ENCODE measurements around the gene IDI2. TPM values are rescaled to one million over a fixed set of nuclear protein-coding genes. Genes with fewer than 3 reads are reported as not detected.

IDI2 gene
- total and polyA plus RNA-seq, 4 donors, result 0.10 TPM; not detected in 3

DNA sequence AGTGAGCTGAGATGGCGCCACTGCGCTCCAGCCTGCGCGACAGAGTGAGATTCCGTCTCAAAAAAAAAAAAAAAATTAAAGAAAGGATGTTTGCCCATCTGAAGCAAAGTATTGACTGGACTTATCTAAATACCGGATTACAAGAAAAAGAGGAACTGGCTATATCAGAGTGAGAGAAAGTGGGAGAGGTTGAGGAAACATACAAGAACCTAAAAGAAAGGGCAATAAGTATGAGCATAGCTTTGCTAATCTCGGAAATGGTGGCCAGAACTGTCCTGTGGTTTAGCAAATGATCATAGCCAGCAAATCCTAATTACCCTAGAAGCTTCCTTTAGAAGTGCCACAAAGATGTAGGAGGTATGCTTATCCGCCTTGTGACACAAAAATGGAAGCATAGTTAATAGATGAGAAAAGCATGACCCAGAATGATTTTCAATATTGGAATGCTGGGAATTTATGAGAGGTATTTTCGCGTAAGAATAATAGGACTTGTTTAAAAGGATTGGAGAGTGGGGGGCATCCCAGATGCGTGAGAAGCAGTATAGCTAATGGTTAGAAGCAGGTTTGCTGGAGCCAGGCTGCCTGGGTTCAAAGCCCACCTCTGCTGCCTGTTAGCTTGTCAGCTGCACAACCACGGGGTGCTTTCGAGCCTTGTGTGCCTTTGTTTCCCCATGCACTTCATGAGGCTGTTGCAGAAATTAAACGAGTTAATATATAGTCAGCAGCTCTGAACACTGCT, 38.6 kb downstream of the IDI2 start:
- intact Hi-C loops (cut with DNase I), result loop anchor here in 1 of 2 donors (5.0 kb wide), 2 partner anchors 55 to 70 kb away; partner anchors contain the start of genes LARP4B and WDR37
- H3K36me3 ChIP-seq (ENCODE audit: control insufficient read depth in 1 of 2, insufficient read depth in 2 of 2, low read length in 1 of 2), result no peaks in the 10 kb centered on the region
- H3K4me1 ChIP-seq (ENCODE audit: control insufficient read depth in 1 of 2, insufficient read depth in 2 of 2, low read length in 2 of 2), result no peaks in the 10 kb centered on the region
- no peaks in the 10 kb centered on the region for H3K27me3 ChIP-seq (ENCODE audit: control insufficient read depth in 1 of 2, insufficient read depth in 2 of 2, low read length in 1 of 2)
- 63 to 70% methylated on average over 14 of the region's 14 CpGs for WGBS, 2 donors
- H3K9me3 ChIP-seq (ENCODE audit: control insufficient read depth, low read length), result no peaks in the 10 kb centered on the region
- H3K4me3 ChIP-seq (ENCODE audit: low read length in 2 of 2), result peak overlapping the region; percentile 61 to 70
- no peak for ATAC-seq (ENCODE audit: low FRiP score)
- H3K27ac ChIP-seq (ENCODE audit: low read depth in 1 of 2, low read length in 2 of 2), result no peak overlapping the region
- peak in 1 of 2 donors; percentile 55 for DNase-seq

DNA sequence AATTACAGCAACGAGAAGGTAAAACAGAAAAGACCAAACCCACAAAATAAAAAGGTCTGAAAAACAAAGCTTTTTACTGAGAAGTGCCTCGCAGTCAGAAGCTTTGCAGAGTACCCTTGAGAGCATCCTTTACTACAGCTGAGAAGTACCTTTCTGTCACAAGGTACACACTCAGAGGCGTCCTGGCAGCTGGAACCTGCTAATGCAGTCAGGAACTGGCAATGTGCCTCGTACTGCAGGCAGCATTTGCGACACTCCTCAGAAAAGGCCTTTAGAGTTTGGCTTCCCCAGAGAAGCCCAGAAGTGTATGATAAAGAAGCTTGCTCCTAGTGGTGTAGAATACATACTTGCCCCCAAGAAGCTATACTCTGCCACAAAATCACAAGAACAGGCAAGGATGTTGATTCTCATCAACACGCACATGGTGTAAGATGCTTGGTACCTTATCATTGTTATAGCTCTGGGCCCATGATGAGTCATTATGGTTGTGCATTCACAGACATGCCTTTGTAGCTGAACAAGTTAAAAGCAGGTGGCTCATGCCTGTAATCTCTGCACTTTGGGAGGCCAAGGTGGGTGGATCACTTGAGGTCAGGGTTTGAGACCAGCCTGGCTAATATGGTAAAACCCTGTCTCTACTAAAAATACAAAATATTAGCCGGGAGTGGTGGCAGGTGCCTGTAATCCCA, 39.4 kb downstream of the IDI2 start:
- Histone ChIP-seq H3K27me3 (ENCODE audit: control insufficient read depth in 1 of 2, insufficient read depth in 2 of 2, low read length in 1 of 2) (no peaks in the 10 kb centered on the region), H3K9me3 (ENCODE audit: control insufficient read depth, low read length) (no peaks in the 10 kb centered on the region), H3K4me1 (ENCODE audit: control insufficient read depth in 1 of 2, insufficient read depth in 2 of 2, low read length in 2 of 2) (no peaks in the 10 kb centered on the region), H3K36me3 (ENCODE audit: control insufficient read depth in 1 of 2, insufficient read depth in 2 of 2, low read length in 1 of 2) (no peaks in the 10 kb centered on the region), H3K27ac (ENCODE audit: low read depth in 1 of 2, low read length in 2 of 2) (no peak overlapping the region), H3K4me3 (ENCODE audit: low read length in 2 of 2) (no peak overlapping the region)
- 87 to 89% methylated on average over 7 of the region's 7 CpGs for WGBS, 2 donors
- DNase-seq, result peak in 1 of 2 donors; percentile 51
- no peak for ATAC-seq (ENCODE audit: low FRiP score)
- intact Hi-C loops (cut with DNase I), result loop anchor here in 1 of 2 donors (5.0 kb wide), 2 partner anchors 54 to 71 kb away; partner anchors contain the start of genes LARP4B and WDR37

DNA sequence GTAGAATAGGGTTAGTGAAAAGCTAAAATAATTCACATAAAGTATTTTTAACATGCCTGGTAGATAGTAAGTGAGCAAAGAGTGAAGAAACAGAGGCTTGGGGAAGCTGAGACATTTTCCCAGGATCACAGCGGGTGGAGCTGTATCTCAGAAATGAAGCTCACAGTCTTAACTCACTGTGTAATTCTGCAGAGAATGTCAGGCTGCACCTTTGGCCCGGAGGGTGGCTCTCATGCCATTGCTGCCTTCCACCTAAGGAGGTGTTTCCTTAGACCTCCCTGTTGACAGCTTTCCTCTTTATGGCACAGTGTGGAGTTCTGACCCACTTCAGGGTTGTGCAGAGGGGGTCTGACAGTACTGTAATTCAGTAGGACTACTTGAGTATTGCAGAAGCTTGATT, 40.3 kb downstream of the IDI2 start:
- DNase-seq (no peak), ATAC-seq (ENCODE audit: low FRiP score) (no peak)
- peaks cover 1% of the 10 kb centered on the region for H3K9me3 ChIP-seq (ENCODE audit: control insufficient read depth, low read length)
- intact Hi-C loops (cut with DNase I), result loop anchor here in 1 of 2 donors (5.0 kb wide), 2 partner anchors 53 to 72 kb away; partner anchors contain the start of genes LARP4B and WDR37
- H3K27ac ChIP-seq (ENCODE audit: low read depth in 1 of 2, low read length in 2 of 2), result no peak overlapping the region
- H3K4me3 ChIP-seq (ENCODE audit: low read length in 2 of 2), result no peak overlapping the region
- H3K27me3 ChIP-seq (ENCODE audit: control insufficient read depth in 1 of 2, insufficient read depth in 2 of 2, low read length in 1 of 2), result no peaks in the 10 kb centered on the region
- WGBS, 2 donors, result 92 to 95% methylated on average over 2 of the region's 2 CpGs
- no peaks in the 10 kb centered on the region for H3K4me1 ChIP-seq (ENCODE audit: control insufficient read depth in 1 of 2, insufficient read depth in 2 of 2, low read length in 2 of 2)
- no peaks in the 10 kb centered on the region for H3K36me3 ChIP-seq (ENCODE audit: control insufficient read depth in 1 of 2, insufficient read depth in 2 of 2, low read length in 1 of 2)

DNA sequence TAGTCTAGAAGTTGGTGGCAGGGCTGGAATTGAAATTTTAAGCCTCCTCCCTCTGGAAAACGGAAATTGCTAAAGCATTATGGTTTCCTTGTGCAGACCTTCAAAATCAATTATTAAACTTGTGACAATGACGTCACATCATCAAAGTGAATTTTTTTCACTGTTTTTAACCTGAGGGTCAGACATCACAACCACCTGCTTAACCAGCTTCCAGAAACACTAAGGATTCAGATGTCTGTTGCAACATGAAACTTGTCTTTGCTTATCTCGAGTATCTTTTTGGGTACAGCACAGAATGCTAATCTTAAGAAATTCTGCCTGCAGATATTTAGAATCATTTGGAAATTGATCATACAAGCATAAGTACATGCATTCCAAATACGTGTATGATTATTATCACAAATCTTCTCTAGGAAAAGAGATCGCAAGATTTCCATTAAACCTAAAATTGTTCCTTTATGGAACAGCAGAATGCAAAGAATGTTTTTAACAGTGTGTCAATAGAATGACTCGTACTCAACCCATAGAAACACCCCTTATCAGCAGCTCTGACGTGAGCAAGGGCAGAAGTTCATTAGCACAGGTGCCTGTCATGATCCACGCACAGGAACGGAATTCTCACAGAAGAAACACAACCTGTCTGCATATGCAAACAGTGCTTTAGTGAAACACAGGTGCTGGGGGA, 41.5 kb downstream of the IDI2 start:
- Histone ChIP-seq H3K4me3 (ENCODE audit: low read length in 2 of 2) (no peak overlapping the region), H3K36me3 (ENCODE audit: control insufficient read depth in 1 of 2, insufficient read depth in 2 of 2, low read length in 1 of 2) (no peaks in the 10 kb centered on the region), H3K27me3 (ENCODE audit: control insufficient read depth in 1 of 2, insufficient read depth in 2 of 2, low read length in 1 of 2) (no peaks in the 10 kb centered on the region), H3K27ac (ENCODE audit: low read depth in 1 of 2, low read length in 2 of 2) (no peak overlapping the region), H3K9me3 (ENCODE audit: control insufficient read depth, low read length) (peaks cover 3% of the 10 kb centered on the region), H3K4me1 (ENCODE audit: control insufficient read depth in 1 of 2, insufficient read depth in 2 of 2, low read length in 2 of 2) (no peaks in the 10 kb centered on the region)
- no peak for DNase-seq
- no peak for ATAC-seq (ENCODE audit: low FRiP score)
- WGBS, 2 donors, result 85 to 88% methylated on average over 9 of the region's 9 CpGs
- intact Hi-C loops (cut with DNase I), result no loop called here

DNA sequence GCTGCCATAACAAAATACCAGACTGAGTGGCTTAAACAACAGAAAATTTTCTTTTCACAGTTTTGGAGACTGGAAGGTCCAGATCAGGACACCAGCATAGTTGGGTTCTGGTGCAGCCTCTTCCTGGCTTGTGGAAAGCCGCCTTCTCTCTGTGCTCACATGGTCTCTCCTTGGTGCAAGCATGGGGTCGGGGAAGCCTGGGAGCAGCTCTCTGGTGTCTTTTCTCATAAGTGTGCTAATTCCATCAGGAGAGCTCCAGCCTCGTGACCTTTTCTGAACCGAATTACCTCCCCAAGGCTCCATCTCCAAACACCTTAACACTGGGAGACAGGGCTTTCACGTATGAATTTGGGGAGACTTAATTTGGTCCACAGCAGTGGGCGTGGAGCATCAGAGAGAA, 42.3 kb downstream of the IDI2 start:
- no peak overlapping the region for H3K4me3 ChIP-seq (ENCODE audit: low read length in 2 of 2)
- H3K27me3 ChIP-seq (ENCODE audit: control insufficient read depth in 1 of 2, insufficient read depth in 2 of 2, low read length in 1 of 2), result no peaks in the 10 kb centered on the region
- no peaks in the 10 kb centered on the region for H3K36me3 ChIP-seq (ENCODE audit: control insufficient read depth in 1 of 2, insufficient read depth in 2 of 2, low read length in 1 of 2)
- H3K27ac ChIP-seq (ENCODE audit: low read depth in 1 of 2, low read length in 2 of 2), result no peak overlapping the region
- no peaks in the 10 kb centered on the region for H3K4me1 ChIP-seq (ENCODE audit: control insufficient read depth in 1 of 2, insufficient read depth in 2 of 2, low read length in 2 of 2)
- peaks cover 4% of the 10 kb centered on the region for H3K9me3 ChIP-seq (ENCODE audit: control insufficient read depth, low read length)
- ATAC-seq (ENCODE audit: low FRiP score) (no peak), DNase-seq (no peak)
- WGBS, 2 donors, result 90 to 95% methylated on average over 6 of the region's 6 CpGs
- intact Hi-C loops (cut with DNase I), result no loop called here

DNA sequence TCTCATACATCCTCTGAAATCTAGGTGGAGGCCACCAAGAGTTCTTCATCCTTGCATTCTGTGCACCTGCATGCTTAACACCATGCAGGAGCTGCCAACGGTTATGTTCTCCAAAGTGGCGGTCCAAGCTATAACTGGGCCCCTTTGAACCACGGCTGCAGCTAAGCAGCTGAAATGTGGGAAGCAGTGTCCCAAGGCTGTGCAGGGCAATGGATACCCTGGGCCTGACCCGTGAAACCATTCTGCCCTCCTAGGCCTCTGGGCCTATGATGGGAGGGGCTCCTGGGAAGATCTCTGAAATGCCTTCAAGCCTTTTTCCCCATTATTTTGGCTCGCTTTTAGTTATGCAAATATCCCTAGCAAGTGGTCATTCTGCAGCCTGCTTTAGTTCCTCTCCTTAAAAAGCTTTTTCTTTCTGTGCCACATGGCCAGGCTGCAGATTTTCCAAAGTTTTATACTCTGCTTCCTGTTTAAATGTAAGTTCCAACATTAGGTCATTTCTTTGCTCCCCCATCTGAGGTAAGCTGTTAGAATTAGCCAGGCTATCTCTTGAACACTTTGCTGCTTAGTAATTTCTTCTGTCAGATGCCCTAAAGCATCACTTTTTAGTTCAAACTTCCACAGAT, 45.1 kb downstream of the IDI2 start:
- DNase-seq (no peak), ATAC-seq (ENCODE audit: low FRiP score) (no peak)
- Histone ChIP-seq H3K27ac (ENCODE audit: low read depth in 1 of 2, low read length in 2 of 2) (no peak overlapping the region), H3K9me3 (ENCODE audit: control insufficient read depth, low read length) (peaks cover 4% of the 10 kb centered on the region), H3K4me1 (ENCODE audit: control insufficient read depth in 1 of 2, insufficient read depth in 2 of 2, low read length in 2 of 2) (no peaks in the 10 kb centered on the region), H3K36me3 (ENCODE audit: control insufficient read depth in 1 of 2, insufficient read depth in 2 of 2, low read length in 1 of 2) (no peaks in the 10 kb centered on the region), H3K27me3 (ENCODE audit: control insufficient read depth in 1 of 2, insufficient read depth in 2 of 2, low read length in 1 of 2) (no peaks in the 10 kb centered on the region), H3K4me3 (ENCODE audit: low read length in 2 of 2) (no peak overlapping the region)
- intact Hi-C loops (cut with DNase I), result no loop called here
- 98% methylated on average over 5 of the region's 5 CpGs for WGBS, 2 donors

DNA sequence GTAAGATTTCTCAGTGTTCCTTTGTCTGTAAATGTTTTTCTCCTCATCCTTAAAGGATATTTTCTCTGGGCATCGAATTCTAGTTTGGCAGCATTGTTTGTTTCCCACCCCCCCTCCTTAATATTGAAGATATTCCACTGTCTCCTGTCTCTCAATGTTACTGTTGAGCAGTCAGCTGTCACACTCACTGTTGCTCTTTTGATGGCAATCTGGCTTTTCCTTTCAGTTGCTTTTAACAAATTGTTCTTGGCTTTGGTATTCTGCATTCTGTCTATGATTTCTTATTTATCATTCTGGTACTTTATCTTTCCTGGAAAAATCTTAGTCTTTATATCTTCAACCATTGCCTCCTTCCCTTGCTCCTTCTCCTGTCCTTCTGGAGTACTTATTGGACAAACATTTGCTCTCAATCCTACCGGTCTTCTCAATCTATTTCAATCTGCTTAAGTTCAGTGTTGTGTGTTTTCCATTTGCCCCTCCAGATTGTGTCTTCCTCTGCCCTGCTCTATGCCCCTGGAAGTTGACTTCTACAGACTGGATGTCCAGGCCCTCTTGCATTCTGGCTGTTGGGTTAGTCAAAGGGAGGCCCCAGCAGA, 46.7 kb downstream of the IDI2 start:
- H3K4me1 ChIP-seq (ENCODE audit: control insufficient read depth in 1 of 2, insufficient read depth in 2 of 2, low read length in 2 of 2), result no peaks in the 10 kb centered on the region
- H3K9me3 ChIP-seq (ENCODE audit: control insufficient read depth, low read length), result peaks cover 6% of the 10 kb centered on the region
- H3K27me3 ChIP-seq (ENCODE audit: control insufficient read depth in 1 of 2, insufficient read depth in 2 of 2, low read length in 1 of 2), result no peaks in the 10 kb centered on the region
- intact Hi-C loops (cut with DNase I), result no loop called here
- 91 to 95% methylated on average over 2 of the region's 2 CpGs for WGBS, 2 donors
- H3K36me3 ChIP-seq (ENCODE audit: control insufficient read depth in 1 of 2, insufficient read depth in 2 of 2, low read length in 1 of 2), result no peaks in the 10 kb centered on the region
- no peak for DNase-seq
- no peak overlapping the region for H3K27ac ChIP-seq (ENCODE audit: low read depth in 1 of 2, low read length in 2 of 2)
- H3K4me3 ChIP-seq (ENCODE audit: low read length in 2 of 2), result no peak overlapping the region
- ATAC-seq (ENCODE audit: low FRiP score), result no peak

DNA sequence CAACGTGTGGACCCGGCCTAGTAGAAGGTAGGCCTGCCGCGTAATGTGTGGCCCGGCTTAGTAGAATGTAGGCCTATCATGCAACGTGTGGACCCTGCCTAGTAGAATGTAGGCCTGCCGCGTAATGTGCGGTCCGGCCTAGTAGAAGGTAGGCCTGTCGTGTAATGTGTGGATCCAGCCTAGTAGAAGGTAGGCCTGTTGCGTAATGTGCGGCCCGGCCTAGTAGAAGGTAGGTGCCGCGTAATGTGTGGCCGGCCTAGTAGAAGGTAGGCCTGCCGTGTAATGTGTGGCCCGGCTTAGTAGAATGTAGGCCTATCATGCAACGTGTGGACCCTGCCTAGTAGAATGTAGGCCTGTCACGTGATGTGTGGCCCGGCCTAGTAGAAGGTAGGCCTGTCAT, 49.3 kb downstream of the IDI2 start:
- no peaks in the 10 kb centered on the region for H3K4me1 ChIP-seq (ENCODE audit: control insufficient read depth in 1 of 2, insufficient read depth in 2 of 2, low read length in 2 of 2)
- ATAC-seq (ENCODE audit: low FRiP score) (no peak), DNase-seq (no peak)
- H3K27me3 ChIP-seq (ENCODE audit: control insufficient read depth in 1 of 2, insufficient read depth in 2 of 2, low read length in 1 of 2), result no peaks in the 10 kb centered on the region
- intact Hi-C loops (cut with DNase I), result no loop called here
- 94% methylated on average over 22 of the region's 22 CpGs for WGBS, 2 donors
- peaks cover 6% of the 10 kb centered on the region for H3K9me3 ChIP-seq (ENCODE audit: control insufficient read depth, low read length)
- H3K4me3 ChIP-seq (ENCODE audit: low read length in 2 of 2), result no peak overlapping the region
- H3K27ac ChIP-seq (ENCODE audit: low read depth in 1 of 2, low read length in 2 of 2), result no peak overlapping the region
- H3K36me3 ChIP-seq (ENCODE audit: control insufficient read depth in 1 of 2, insufficient read depth in 2 of 2, low read length in 1 of 2), result no peaks in the 10 kb centered on the region
